GM18873 (cell line): ENCODE data around the gene PGBD5.

ENCODE experiments used
- ATAC-seq: cut with Tn5 transposase; IDR thresholded peaks from one replicate; pipeline ENCODE4 v1.9.1; 2021; ENCODE audit warnings: mild to moderate bottlenecking, moderate library complexity, moderate number of reproducible peaks; ENCODE audit not compliant: unreplicated experiment, low FRiP score

The PGBD5 gene

DNA sequence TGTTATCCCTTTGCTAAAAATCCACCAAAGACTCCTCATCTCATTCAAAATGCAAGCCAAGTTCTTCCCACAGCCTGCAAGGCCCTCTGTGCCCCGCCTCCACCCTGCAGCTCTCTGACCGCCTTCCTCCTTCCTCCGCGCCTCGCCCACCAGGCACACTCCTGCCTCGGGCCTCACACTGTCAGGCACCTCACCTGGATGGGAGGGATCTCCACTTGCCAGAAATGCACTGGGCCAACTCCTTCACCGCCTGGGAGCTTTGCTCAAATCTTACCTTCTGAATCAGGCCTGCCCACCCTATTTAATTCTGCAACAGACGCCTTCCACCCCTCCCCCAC is 26.2 kb downstream of the PGBD5 start:
- ATAC-seq = no peak

DNA sequence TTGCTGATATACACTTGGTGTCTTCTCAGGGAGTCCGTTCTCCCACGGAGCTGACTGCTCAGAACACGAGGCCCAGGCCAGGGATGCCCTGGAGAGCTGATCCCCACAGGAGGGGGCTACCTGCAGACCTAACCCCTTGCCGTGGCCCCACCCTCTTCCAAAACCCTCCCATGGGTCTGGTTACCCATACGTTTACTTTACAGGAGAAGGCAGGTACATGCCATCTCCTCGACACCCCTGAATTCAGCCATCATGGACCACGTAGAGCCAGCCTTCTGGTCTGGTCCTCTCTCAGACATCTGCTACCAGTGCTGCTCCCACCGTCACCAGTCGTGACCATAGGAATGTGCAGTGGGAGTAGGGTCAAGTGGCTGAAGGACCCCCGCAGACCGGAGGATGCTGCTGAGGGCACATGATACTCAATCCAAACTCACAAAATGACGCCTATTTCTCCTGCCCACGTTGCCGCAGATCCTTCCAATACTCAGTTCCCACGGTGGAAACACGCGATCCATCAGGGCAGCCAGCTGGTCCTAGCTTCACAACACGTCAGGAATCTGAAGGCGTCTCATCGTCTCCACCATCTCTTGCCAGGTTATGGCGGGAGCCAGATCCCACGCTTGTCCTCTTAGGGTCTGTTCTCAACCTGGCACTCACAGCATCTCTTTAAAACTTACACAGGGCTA is 26.7 kb downstream of the PGBD5 start:
- no peak for ATAC-seq

DNA sequence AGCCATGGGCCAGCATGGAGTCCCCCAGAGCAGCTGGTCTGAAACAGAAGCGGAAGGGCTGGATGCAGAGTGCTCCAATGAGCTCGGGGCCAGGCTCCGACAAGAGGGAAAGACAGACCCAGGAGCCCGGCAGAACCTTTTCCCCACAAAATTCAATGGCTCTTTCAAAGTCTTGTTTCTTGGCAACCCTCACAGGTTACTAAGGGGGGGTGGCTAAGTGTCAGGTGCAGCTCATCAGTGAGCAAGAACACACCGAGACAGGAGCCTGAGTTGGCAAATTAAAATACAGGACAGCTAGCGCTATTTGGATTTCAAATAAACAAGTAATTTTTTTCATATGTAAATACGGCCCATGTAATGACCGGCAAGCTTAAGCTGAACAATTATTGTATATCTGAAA is 27.3 kb downstream of the PGBD5 start:
- no peak for ATAC-seq

DNA sequence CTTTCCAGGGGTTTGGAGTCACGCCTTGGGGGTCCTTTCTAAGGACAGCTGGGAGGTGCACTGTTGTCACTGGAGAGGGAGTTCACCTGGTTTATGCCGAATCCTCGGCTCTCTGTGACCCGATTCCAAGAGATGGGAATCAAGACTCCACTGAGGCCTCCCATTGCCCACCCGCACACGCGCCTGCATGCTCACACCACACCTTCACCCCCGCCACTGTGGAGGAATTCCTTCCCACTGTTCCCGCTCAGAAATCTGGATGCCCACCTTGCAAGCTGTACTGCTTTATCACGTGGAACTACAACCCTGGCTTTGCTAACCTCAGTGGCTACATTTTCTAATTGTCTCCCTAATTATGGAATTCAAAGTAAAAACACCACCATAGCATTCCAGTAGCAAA is 29.2 kb downstream of the PGBD5 start:
- no peak for ATAC-seq

DNA sequence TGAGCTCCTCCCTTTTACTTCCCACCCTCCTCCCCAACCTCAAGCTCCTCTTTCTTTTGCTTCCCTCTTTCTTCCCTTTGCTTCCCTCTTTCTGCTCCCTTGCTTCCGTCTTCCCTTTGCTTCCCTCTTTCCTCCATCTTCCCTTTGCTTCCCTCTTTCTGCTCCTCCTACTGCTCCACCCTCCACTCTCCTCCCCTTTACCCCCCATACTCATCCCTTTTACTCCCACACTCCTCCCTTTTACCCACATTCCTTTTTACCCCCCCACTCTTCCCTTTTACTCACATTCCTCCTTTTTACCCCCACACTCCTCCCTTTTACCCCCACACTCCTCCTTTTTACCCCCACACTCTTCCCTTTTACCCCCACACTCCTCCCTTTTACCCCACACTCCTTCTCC is 30.2 kb downstream of the PGBD5 start:
- ATAC-seq = no peak

DNA sequence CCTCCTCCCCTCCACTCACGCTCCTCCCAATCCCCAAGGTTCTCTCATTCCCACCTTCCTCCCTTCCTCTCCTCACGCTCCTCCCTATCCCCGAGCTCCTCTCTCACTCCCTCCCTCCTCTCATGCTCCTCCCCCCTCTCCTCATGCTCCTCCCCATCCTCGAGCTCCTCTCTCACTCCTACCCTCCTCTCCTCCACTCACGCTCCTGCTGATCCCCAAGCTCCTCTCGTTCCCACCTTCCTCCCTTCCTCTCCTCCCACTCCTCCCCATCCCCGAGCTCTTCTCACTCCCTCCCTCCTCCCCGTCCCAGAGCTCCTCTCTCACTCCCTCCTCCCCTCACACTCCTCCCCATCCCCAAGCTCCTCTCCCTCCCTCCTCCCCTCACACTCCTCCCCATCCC is 31.4 kb downstream of the PGBD5 start:
- no peak for ATAC-seq

DNA sequence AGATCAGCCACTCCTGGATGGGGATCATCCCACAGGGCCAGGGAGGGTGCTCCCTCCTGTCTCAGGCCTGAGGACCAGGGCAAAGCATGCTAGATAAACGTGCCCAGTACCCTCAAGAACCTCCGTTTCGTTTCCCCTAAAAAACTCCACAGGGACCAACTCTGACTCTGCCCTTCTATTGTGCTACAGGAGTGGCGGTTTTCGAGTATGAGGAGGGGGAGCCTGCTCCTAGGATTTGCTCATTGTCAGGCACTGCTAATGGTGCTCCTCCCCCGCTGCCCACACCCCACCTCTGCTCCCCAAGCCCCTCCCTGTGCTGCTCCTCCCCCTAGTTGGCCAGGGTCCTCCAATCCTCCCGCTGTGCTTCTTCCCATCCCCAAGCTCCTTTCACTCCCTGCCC is 32.0 kb downstream of the PGBD5 start:
- no peak for ATAC-seq

DNA sequence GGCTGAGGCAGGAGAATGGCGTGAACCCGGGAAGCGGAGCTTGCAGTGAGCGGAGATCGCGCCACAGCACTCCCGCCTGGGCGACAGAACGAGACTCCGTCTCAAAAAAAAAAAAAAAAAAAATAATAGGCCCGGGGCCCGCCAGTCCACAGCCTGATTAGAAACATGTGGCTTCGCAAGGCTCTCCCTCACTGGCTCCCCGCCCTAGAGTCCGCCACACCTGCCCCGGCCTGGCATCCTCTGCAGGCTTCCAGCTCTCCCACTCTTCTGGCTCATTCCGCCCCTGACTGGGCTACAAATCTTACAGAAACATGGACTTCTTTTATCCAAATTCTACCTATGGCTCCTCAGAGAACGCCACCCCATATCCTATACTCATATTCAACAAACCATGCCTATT is 32.4 kb downstream of the PGBD5 start:
- ATAC-seq = no peak

DNA sequence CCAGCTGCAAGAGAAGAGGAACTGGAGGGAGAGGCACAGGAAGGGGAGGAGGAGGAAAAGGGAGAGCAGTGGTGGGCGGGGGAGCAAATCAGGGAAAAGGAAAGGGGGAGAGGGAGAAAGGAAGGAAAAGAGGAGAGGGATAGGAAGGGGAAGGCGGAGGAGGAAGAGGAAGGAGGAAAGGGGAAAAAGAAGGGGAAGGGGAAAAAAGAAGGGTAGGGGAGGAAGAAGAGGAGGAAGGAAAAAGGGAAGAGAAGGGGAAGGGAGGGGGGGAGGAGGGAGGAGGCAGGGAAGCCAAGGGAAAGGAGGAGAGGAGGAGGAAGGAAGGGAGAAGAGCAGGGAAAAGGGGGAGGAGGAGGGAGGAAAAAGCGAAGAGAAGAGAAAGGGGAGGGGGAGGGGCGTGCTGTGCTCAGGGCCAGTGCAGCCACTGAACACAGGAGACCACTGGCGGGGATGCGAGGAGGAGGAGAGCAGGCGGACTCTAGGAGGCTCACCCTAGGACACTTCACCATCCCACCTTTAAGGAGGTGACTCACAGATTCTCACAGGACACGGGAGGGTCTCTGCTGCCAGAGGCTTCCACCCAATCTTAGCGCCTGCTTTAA is 33.1 kb downstream of the PGBD5 start:
- no peak for ATAC-seq

DNA sequence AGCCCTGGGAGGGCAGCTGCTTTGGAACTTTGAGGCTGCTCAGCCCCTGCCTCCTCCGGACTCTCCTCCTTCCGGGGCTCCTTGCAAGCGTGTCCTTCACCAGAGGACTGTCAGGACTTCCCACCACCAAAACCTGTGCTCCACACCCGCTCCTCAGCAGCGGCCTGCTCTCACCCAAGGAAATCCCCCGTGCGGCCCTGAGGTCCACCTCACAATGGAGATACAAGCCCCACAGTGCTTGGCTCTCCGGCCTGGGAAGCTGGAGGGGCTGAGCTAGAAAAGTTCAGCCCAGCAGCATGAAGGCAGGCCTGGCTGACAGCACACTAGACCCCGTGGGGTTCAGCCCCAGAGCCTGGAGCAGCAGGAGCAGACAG is 33.6 kb downstream of the PGBD5 start:
- ATAC-seq = no peak

DNA sequence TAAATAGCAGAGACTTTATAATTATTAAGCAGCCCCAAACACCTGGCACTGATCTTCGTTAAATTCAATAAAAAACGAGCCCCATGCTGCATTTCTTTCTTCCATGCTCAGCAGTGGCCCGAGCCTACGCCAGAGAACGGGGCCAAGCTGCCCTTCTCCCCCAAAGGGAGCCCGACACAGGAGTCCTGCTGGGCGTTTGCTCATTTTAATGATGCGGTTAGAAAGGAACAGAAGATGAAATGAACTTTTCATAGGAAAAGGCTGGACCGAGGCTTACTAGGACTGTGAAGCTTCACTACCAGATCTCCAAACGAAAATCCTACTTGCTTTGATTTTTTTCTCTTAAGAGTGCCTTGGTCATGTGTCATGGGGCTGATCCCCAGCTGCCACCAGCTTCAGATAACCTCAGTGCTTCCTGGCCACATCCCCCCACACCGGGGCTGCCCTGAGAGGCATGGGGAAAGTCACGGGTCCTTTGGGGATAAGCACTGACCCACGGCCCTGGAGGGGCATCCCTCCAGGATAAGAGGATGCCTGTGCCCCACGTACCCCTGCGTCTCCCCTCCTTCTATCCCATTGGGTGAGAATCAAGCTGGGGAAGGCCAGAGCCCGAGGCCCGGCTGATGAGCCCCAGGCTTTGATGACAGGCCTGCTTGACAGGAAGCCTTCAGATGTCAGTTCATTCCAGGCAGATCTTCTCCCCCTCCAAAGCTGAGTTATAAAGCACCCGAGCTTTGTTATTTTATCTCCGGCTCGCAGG is 34.2 kb downstream of the PGBD5 start:
- ATAC-seq = no peak

DNA sequence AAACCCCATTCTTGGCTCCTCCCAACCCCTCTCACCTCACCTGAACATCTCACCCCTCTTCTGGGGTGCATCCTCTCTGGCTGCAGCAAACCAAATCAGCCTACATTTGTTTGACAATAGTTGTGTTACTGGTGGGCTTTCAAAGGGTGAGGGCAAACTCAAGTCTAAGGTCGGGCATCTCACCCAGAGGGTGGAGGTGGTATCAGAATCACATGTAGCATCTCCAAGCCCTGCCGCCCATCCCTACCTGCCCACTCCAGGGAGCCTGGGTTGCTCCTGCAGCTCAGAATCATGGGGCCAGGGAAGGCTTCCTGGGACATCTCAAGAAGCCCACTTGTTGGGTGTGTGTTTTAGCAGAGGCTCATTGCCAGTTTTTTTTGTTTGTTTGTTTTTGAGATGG is 35.8 kb downstream of the PGBD5 start:
- no peak for ATAC-seq

DNA sequence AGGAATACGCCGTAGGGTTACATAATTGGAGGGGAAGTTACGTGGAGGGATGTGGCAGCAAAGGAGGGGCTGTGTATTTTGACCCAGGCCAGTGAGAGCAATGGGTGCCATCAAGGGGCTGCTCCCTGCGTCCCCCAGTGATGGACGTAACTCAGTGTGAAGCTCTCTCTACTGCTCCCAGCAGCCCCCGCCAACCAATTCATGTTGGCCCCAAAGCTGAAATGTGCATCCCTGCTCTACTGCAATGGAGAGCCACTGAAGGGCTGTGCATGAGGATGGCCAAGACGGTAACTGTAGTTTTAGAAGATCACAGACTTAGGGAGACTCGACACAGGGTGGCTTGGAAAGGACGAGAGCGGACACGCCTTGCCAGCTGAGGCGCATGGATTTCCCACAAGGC is 38.3 kb downstream of the PGBD5 start:
- ATAC-seq = no peak

DNA sequence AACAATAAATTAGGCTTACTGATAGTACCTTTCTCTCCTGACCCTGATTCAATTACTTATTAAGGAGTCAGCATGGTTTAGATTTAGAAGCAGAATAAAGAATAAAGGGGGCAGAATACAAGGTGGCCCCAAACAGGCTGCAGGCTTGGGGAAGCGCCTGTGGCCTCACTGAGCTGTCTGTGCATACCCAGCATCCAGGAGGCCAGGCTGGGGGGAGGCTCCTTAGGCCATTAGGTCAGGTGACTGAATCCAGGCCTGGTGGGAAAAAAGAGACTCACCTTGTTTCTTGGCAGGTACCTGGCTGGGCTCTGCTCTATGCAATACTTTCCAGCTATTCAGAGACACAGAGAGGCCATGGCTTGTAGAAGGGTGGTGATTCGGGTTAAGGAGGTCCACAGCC is 38.8 kb downstream of the PGBD5 start:
- no peak for ATAC-seq

DNA sequence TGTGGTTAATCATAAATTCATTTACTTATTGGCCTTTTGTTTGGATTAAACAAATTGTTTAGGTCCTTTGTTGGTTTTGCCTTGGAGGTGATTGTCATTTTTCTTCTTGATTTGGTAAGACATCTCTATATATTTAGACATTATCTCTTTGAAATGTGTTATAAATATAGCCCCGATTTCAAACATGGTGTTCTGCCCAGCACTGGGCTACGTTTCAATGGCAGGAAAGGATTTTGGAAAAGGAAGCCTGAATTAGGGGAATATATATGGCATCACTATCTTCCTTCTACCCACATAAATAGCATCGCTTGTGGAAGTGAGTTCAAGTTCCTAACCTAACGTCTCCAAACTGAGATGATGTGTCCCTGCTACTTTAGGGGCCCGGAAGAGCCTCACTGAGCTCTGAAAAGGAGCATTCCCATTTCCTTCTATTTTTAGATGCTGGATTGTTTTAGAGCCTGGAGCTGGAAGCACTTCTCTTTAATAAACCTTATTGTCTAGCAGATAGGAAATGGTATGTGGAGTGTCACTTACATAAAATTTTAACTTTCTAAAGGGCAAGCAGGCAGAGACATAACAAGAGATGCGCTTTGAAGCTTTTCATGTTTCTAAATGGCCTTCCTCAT is 39.4 kb downstream of the PGBD5 start:
- no peak for ATAC-seq

DNA sequence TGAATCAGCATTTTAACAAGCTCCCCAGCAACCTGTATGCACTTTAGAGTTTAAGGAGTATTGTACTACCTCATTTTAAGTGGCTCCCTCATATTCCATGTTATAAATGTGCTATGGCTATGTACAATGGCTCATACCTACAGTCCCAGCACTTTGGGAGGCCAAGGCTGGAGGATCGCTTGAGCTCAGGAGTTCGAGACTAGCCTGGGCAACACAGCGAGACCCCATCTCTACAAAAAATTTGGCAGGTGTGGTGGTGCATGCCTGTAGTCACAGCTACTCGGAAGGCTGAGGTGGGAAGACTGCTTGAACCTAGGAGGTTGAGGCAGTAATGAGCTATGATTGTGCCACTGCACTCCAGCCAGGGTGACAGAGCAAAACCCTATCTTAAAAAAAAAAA is 40.2 kb downstream of the PGBD5 start:
- ATAC-seq = no peak

DNA sequence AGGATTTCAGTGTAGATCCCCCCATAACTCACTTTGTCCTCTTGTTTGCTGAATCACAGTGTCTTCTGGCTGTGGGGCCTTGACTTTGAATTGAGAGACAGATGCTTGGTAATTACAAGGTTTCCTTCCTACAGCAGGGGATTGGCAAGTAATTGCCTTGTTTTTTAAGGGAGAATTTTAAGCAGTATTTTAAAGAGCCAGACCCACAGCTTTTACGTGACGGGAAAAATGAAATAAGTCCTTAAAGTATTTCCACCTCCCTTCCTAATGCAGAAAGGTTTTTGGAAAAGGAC is 41.0 kb downstream of the PGBD5 start:
- no peak for ATAC-seq

DNA sequence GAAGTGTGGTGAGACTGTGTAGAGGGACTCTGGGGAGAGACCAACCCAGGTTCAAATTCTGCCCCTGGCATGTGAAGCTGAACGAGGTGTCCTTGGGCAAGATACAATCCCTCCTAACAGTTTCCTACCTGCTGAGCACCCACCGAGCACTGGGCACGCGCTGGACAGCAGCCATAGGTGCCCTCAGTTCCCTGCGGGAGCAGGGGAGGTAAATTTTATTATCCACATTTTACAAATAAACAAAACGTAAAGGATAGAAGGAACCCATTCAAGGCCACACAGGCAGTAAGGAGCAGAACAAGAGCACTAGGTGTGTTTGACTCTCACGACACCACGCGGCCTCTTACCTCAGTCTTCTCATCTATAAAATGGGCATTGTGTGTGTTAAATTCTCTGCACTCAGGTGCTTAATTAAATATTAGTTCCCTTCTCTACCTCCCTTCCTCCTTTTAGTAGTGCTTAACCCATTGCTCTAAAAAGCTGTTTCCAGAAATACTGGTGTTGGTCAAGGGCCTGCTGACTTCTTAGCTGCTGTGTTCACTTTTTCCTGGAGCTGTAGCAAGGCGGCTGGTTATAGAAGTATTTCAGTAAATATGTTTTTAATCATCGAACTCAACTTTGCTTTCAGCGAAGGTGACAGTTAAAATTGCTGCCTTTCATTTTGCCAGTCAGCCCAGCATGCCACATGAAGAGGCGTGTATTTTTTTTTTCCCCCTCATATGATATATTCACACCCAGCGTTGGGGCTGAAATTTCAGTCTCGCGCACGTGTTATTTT is 41.6 kb downstream of the PGBD5 start:
- no peak for ATAC-seq

DNA sequence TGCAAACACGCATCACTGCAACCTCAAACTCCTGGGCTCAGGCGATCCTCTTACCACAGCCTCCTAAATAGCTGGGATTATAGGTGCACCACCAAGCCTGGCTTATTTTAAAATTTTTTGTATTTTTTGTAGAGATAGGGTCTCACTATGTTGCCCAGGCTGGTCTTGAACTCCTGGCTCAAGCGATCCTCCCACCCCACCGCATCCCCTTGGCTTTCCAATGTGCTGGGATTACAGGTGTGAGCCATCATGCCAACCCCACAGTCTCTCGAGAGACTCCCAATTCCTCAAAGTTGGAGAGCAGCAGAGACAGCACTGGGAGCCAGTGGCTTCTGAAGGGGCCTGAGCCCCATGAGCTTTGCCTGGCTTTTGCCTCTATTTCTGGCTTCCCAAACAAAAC is 42.7 kb downstream of the PGBD5 start:
- no peak for ATAC-seq

DNA sequence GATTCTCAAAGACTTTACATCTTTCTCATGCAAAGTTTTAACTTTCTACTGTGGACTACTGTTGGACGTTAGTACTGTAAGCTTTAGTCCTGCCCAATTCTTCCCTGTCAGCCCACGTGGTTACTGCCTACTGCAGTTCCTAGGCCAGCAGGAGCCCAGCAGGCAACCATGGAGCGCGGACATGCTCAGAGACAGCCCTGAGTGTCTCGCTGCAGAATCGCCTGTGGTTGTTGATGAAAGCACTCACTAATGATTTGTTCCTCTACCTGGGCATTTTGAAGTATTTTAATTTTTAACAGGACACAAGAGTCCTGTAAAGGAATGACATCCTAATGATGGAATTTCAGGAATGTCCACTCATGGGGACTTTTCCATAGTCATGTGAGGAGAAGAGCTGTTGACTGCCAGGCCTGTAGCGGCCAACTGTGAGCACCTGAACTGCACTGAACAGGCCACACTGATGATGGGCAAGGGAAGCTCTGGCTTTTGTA is 44.1 kb downstream of the PGBD5 start:
- ATAC-seq = no peak

DNA sequence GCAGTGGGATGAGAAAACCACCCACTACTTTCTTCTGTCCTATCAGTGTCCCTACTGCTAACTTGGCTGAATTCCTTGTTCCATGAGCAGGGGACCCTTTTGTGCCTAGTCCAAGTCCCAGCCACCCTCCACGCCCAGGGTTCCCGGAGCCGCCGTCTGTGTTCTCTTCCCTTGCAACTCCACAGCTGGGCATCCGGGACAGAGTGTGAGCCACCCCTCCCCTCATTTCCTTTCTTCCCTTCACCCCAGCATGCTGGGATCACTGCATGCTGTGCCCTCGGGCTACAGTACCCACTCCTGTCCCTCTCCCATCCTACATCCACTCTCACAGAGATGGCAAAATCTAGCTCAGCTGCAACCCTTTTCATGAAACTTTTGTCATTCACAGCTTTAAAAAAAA is 44.5 kb downstream of the PGBD5 start:
- no peak for ATAC-seq
